HG03060 (cell line): ENCODE data around the gene EDN1.

Experiments
- ATAC-seq: cut with Tn5 transposase; IDR thresholded peaks from one replicate; pipeline ENCODE4 v1.9.1; 2021; ENCODE audit warnings: low read depth, moderate number of reproducible peaks; ENCODE audit not compliant: unreplicated experiment

The EDN1 gene

DNA sequence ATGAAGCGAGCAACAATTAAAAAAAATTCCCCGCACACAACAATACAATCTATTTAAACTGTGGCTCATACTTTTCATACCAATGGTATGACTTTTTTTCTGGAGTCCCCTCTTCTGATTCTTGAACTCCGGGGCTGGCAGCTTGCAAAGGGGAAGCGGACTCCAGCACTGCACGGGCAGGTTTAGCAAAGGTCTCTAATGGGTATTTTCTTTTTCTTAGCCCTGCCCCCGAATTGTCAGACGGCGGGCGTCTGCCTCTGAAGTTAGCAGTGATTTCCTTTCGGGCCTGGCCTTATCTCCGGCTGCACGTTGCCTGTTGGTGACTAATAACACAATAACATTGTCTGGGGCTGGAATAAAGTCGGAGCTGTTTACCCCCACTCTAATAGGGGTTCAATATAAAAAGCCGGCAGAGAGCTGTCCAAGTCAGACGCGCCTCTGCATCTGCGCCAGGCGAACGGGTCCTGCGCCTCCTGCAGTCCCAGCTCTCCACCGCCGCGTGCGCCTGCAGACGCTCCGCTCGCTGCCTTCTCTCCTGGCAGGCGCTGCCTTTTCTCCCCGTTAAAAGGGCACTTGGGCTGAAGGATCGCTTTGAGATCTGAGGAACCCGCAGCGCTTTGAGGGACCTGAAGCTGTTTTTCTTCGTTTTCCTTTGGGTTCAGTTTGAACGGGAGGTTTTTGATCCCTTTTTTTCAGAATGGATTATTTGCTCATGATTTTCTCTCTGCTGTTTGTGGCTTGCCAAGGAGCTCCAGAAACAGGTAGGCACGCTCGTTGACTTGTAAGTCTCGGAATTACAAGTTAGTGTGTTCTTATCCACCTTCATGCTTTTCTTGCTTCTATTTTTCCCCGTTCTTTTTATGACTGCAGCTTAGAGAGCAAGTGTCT is at the start of gene EDN1:
Gene EDN1 (plus strand): TSS at position 429 of the 888 bp plus-strand sequence. CDS start 269 bp downstream, at position 698.
- ATAC-seq: no peak

GRCh38 chr6:12241493-12242175 is 48.5 kb upstream of the EDN1 start:
- no peak for ATAC-seq

GRCh38 chr6:12243169-12243568 is 47.0 kb upstream of the EDN1 start:
- no peak for ATAC-seq

GRCh38 chr6:12245360-12245759 is 44.8 kb upstream of the EDN1 start:
- no peak for ATAC-seq

DNA sequence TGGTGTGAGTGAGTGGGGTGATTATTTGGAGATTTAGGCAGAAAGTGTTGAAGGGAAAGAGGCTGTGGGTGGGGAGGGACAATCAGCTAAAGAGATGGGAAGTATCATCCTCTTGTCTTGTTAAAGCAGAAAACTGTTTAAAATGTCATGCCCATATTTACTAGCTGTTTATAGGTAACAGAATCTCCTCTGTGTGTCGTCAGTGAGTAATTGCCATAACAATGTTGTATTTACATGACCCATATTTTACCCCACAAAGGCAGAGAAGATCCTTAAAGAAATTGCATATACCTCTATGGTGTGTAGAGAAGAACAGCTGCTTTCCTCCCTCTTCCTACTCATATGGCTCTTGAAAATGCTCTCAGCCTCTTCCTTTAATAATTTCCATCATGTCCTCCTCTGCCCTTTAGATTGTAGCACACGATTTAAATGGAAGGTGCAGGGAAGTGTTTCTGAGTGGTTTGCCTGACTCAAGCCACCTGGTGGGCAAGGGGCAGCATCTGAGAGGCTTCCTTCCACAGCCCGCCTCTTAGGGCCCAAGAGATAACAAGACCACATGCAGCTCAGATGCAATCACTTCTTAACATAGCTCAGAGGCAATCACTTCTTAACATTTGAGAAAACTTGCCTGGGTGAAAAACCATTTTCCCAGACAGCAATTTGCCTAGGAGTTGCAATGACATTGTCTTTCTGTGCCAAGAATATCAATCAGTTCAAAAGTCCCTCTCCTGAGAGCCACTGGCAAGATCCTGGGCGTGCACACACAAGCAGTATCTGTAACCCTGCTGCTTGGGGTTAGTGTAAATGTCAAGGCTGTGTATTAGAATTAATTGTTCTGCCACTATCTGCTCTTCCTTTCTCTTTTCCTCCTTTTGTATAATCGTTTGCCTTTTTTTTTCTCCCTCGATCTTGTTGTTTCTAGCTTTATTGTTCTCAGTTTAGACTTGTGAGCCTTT is 44.1 kb upstream of the EDN1 start:
- ATAC-seq: no peak

- no peak for ATAC-seq
Observed at GRCh38 chr6:12246900-12247299, 43.3 kb upstream of the EDN1 start.

- ATAC-seq: no peak
Observed at GRCh38 chr6:12249541-12250382, 40.4 kb upstream of the EDN1 start.

DNA sequence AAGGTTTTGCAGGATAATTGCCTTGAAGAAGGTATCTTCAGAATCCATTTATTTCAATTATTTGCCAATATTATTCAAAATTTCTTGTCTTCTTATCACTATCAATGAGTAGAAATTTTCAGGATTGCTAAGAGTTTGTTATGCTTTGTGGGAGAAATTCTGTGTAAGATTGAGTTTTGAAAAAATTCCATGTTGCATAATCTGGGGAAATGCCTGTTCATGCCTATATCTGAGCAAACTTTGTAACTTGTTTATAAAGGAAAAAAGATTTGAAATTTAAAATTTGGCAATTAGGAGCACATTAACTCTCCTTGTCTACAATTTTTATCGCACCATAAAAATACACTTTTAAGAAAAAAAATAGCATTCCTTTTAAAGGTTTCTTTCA is 39.8 kb upstream of the EDN1 start:
- ATAC-seq: no peak

DNA sequence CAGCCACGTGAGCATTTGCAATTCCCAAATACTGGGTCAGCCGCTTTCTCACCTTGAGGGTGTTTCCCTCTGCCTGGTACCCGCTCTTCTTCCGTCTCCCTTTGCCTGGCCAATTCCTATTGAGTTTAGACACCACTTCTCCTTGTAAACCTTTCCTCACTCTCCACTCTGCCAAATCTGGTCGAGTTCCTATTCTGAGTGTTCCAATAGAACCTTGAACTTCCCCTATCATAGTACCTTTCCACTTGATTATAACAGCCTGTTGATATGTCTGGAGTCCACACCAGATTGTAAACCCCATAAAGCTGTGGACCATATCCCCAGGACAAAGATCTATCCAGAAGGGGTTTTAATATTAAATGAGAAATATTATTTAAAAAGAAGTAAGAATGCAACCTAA is 36.0 kb upstream of the EDN1 start:
- ATAC-seq: no peak

GRCh38 chr6:12258191-12258590 is 32.0 kb upstream of the EDN1 start:
- no peak for ATAC-seq

- ATAC-seq: no peak
Observed at GRCh38 chr6:12258591-12259075, 31.5 kb upstream of the EDN1 start.

GRCh38 chr6:12260458-12261093 is 29.6 kb upstream of the EDN1 start:
- ATAC-seq: no peak

- no peak for ATAC-seq
Observed at GRCh38 chr6:12261502-12261901, 28.7 kb upstream of the EDN1 start.

- ATAC-seq: no peak
Observed at GRCh38 chr6:12262236-12263061, 27.7 kb upstream of the EDN1 start.

DNA sequence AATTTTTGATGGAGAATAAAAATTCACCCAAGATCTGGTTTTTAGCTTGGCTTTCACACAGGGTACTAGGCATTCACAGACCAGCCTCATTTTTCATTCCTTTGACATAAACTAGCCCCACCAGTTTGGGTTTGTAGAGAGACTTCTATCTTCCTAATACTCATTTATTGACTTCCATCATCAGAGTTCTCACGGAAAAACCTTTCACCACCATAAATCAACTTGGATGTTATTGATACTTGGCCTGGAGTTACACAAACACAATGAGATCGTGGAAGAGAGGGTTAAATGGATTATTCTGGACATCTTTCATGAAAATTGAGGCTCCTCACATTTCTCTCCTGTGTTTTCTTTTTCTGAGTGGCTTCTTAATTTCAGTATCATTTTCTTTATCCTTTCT is 26.8 kb upstream of the EDN1 start:
- ATAC-seq: no peak

GRCh38 chr6:12264671-12265070 is 25.5 kb upstream of the EDN1 start:
- ATAC-seq: no peak

- ATAC-seq: no peak
Observed at GRCh38 chr6:12265296-12265695, 24.9 kb upstream of the EDN1 start.

DNA sequence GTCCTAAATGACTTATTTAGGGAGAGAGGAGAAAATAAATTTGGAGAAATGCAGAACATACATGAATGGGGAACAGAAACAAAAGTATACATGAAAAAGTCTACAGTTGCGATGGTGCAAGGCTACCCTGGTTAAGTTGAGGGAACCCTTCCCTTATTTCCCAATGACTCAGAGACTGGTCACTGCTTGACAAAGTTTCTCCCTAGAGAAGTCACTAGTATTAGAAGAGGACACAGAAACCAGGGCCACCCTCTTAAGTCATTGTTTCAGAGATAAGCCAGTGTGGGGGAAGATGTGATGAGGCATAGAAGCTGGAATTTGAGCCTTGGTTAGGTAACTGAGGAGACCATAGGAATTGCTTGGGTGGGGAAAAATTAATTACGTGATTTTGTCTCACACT is 24.4 kb upstream of the EDN1 start:
- no peak for ATAC-seq
